Peyer's patch (tissue), 4 donors: ENCODE results near the gene HS6ST3. TPM values are rescaled to one million over a fixed set of nuclear protein-coding genes. Genes with fewer than 3 reads are reported as not detected.

ENCODE experiments used
- DNase-seq, 3 donors: peaks; one replicate each; pipeline ENCODE4 v3.0.0-alpha.2; 2017 to 2019
- H3K27ac ChIP-seq, 4 donors: fragments of 200-600 bp; sonication (generic); one replicate each; pipeline ENCODE4 v1.5.1; 2016 to 2019
- H3K27me3 ChIP-seq, 2 donors: fragments of 200-600 bp; sonication (generic); one replicate each; pipeline ENCODE4 v1.5.1; 2019
- H3K36me3 ChIP-seq, 3 donors: fragments of 200-600 bp; sonication (generic); one replicate each; pipeline ENCODE4 v1.5.1; 2016 to 2019
- H3K4me1 ChIP-seq, 4 donors: fragments of 200-600 bp; sonication (generic); one replicate each; pipeline ENCODE4 v1.5.1; 2016 to 2019
- H3K4me3 ChIP-seq, 4 donors: fragments of 200-600 bp; sonication (generic); 1 replicate in 3 of 4; 2 replicates in 1 of 4; pipeline ENCODE4 v1.5.1; 2016 to 2019; ENCODE audit warnings: mild to moderate bottlenecking in 1 of 4
- H3K9me3 ChIP-seq, 4 donors: fragments of 200-600 bp; sonication (generic); one replicate each; pipeline ENCODE4 v1.5.1; 2016 to 2019; ENCODE audit warnings: mild to moderate bottlenecking in 1 of 4
- POLR2A ChIP-seq, 2 donors: fragments of 450-650 bp; IDR thresholded peaks; one replicate each; pipeline ENCODE4 v1.5.1; 2017; ENCODE audit warnings: antibody characterized with exemption in 2 of 2, mild to moderate bottlenecking in 2 of 2, moderate library complexity in 2 of 2
- total RNA-seq, 4 donors: library from RNA; depleted of rRNA; stranded (reverse); fragments of >200 nt; gene quantifications; one replicate each; pipeline ENCODE4 v1.1.0, GENCODE V29; 2016
- TF ChIP-seq, protein P1 (sequence below), 6 experiments: fragments of 450-650 bp in 4 of 6; fragments of 200-600 bp in 2 of 6; sonication (generic) in 1 of 6; IDR thresholded peaks; one replicate each; pipeline ENCODE4 v1.5.1; 2017 to 2019; ENCODE audit warnings: antibody characterized with exemption in 6 of 6, mild to moderate bottlenecking in 3 of 6, moderate library complexity in 1 of 6

HS6ST3 gene
- total RNA-seq, 4 donors from 2014 or later, result 0.09 TPM; not detected in 3

DNA sequence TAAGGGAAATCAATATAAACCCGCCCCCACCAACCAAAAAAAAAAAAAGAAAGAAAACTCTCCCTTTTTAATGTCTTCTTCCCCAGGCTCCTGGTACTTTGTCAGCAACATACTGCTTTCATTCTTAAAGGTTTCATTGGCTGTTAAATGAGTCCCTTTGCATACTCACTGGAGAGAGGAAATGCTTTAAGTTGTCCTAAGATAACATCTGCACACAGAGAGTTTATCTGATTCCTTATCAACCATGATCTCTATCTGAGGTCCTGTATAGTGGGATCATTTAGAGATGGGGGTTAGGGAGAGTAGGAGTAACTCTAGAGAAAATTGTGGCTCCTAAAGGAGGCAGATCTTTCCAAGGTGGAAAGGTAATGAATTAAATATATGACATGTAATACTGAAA lies 747.9 kb downstream of the HS6ST3 start:
- no peaks in the 10 kb centered on the region for H3K9me3 ChIP-seq
- TF ChIP-seq, protein P1, sequence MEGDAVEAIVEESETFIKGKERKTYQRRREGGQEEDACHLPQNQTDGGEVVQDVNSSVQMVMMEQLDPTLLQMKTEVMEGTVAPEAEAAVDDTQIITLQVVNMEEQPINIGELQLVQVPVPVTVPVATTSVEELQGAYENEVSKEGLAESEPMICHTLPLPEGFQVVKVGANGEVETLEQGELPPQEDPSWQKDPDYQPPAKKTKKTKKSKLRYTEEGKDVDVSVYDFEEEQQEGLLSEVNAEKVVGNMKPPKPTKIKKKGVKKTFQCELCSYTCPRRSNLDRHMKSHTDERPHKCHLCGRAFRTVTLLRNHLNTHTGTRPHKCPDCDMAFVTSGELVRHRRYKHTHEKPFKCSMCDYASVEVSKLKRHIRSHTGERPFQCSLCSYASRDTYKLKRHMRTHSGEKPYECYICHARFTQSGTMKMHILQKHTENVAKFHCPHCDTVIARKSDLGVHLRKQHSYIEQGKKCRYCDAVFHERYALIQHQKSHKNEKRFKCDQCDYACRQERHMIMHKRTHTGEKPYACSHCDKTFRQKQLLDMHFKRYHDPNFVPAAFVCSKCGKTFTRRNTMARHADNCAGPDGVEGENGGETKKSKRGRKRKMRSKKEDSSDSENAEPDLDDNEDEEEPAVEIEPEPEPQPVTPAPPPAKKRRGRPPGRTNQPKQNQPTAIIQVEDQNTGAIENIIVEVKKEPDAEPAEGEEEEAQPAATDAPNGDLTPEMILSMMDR (IDR thresholded peaks at IDR 0.05), result no peak
- TF ChIP-seq POLR2A (IDR thresholded peaks at IDR 0.05), result no peak
- no peak for DNase-seq

DNA sequence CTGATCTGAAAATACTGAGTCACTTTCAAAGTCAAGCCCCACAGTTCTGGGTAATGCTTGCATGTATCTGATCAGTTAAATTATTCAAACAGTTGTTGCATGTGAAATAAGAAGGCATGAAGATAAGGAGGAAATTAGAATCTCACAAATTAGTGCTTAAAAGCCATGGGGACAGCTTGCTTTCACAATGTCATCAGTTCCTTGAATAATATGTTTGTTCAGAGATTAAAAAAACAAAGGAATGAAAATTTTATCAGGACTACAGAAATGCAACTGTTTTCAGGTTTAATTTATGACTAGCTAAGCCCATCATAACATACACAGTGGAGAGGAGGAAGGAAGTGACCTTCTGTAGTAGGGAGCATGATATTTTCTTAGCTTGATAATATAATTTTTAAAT lies 754.3 kb downstream of the HS6ST3 start:
- H3K36me3 ChIP-seq, result no peaks in the 10 kb centered on the region
- no peak overlapping the region for H3K27ac ChIP-seq
- TF ChIP-seq, protein P1 (IDR thresholded peaks at IDR 0.05), result no peak
- no peak for TF ChIP-seq POLR2A (IDR thresholded peaks at IDR 0.05)
- H3K9me3 ChIP-seq, result no peaks in the 10 kb centered on the region
- H3K4me3 ChIP-seq, result no peak overlapping the region
- no peaks in the 10 kb centered on the region for H3K27me3 ChIP-seq
- no peak for DNase-seq
- H3K4me1 ChIP-seq, result no peaks in the 10 kb centered on the region

More for the DNA sequence above, 747.9 kb downstream of the HS6ST3 start:
- no peaks in the 10 kb centered on the region for H3K36me3 ChIP-seq
- H3K27me3 ChIP-seq, result no peaks in the 10 kb centered on the region
- H3K4me3 ChIP-seq, result no peak overlapping the region
- H3K4me1 ChIP-seq, result no peaks in the 10 kb centered on the region
- no peak overlapping the region for H3K27ac ChIP-seq

DNA sequence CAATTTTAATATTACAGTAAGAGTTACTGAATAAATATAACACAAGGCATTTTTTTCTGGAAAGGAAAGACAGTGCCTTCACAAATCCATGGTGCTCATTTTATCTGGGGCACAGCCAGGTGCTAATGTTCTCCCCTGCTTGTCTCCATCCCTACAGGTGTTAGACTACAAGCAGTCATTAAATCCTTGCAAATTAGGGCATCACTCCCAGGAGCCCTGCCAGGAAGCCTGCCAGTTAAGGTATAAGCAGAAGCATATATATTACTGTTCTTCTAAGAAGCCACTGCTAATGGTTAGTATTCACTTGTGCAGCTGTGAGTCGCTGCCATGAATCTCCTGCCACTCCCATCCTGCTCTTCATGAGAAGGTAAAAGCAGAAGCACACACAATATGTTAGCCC lies 754.7 kb downstream of the HS6ST3 start:
- TF ChIP-seq, protein P1 (IDR thresholded peaks at IDR 0.05), result no peak
- no peak for TF ChIP-seq POLR2A (IDR thresholded peaks at IDR 0.05)
- no peak overlapping the region for H3K4me3 ChIP-seq
- no peaks in the 10 kb centered on the region for H3K36me3 ChIP-seq
- no peak overlapping the region for H3K27ac ChIP-seq
- no peak for DNase-seq
- H3K4me1 ChIP-seq, result no peaks in the 10 kb centered on the region
- H3K27me3 ChIP-seq, result no peaks in the 10 kb centered on the region
- H3K9me3 ChIP-seq, result no peaks in the 10 kb centered on the region

DNA sequence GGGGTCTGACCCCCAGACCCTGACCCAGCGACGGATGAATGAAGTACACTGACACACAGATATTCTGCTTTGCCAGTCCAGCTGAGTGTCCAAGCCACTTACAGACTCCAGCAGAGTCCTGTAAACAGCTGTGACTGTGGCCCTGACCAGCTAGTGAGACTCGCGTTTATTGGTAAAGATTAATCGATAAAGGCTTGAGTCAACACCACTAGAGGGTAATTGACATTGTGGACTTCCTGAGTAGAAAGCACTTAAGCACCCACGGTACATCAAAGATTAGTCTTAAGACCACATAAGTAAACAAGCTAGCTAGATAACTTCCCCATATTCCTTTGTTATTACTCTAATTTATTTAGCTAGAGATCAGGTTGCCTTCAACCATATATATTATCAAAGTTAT lies 758.4 kb downstream of the HS6ST3 start:
- no peaks in the 10 kb centered on the region for H3K36me3 ChIP-seq
- DNase-seq, result no peak
- H3K27me3 ChIP-seq, result no peaks in the 10 kb centered on the region
- H3K4me1 ChIP-seq, result no peaks in the 10 kb centered on the region
- no peaks in the 10 kb centered on the region for H3K9me3 ChIP-seq
- TF ChIP-seq, protein P1 (IDR thresholded peaks at IDR 0.05), result no peak
- no peak for TF ChIP-seq POLR2A (IDR thresholded peaks at IDR 0.05)
- H3K27ac ChIP-seq, result no peak overlapping the region
- no peak overlapping the region for H3K4me3 ChIP-seq

DNA sequence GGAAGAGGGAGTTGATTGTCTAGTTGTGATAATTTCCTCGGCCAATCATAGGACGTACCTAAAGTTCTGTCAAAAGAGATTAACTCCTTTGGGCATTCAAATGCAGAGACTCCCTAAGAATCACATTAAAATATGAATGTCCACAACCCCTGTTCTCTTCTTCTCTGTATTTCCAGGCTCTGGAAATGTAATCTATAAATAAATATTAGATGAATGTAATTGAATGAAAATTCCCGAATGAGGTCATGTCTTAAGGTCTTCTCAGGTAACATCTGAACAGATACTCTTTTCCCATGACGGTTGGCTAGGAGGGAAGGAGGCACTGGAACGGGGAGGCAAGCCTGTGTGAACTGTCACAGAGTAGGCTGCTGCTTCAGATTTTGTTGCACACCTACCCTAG lies 759.2 kb downstream of the HS6ST3 start:
- no peak for DNase-seq
- H3K4me3 ChIP-seq, result no peak overlapping the region
- no peak overlapping the region for H3K27ac ChIP-seq
- no peaks in the 10 kb centered on the region for H3K4me1 ChIP-seq
- no peaks in the 10 kb centered on the region for H3K27me3 ChIP-seq
- no peaks in the 10 kb centered on the region for H3K9me3 ChIP-seq
- H3K36me3 ChIP-seq, result no peaks in the 10 kb centered on the region
- TF ChIP-seq POLR2A (IDR thresholded peaks at IDR 0.05), result no peak
- TF ChIP-seq, protein P1 (IDR thresholded peaks at IDR 0.05), result no peak

DNA sequence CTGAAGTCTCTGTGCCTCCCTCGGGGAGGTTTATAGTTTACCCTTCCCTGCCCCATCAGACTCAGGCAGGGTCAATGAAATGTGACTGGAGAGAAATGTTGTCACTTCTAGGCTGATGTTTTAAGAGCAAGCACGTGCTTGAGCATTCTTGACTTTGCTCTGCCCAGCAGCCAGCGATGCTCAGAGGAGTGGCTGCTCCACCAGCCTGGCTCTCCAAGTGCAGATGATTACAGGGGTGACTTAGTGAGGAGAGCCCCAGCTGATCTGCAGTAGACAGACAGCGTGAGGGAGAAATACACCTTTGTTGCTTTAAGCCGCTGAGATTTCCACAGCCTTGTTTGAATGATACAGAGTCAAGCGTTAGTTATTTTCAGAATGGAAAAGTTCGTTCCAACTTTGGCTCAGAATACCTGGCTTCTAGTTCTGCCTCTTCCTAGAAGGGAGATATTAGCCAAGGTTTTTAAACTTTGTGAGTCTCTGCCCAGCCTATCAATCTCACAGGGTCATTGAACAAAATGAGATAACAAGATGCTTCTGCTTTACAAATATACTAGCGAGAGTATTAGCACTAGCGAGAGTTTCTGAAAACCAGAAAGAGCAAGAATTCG lies 760.7 kb downstream of the HS6ST3 start:
- Histone ChIP-seq H3K9me3 (no peaks in the 10 kb centered on the region), H3K36me3 (no peaks in the 10 kb centered on the region), H3K4me3 (no peak overlapping the region), H3K27me3 (no peaks in the 10 kb centered on the region), H3K27ac (no peak overlapping the region), H3K4me1 (no peaks in the 10 kb centered on the region)
- no peak for TF ChIP-seq POLR2A (IDR thresholded peaks at IDR 0.05)
- TF ChIP-seq, protein P1 (IDR thresholded peaks at IDR 0.05), result no peak
- DNase-seq, result no peak
